ENCODE results near the gene JMJD1C.
"Not testable (repeated sequence)": the region's sequence is repeated elsewhere in the genome, so short reads cannot be mapped to it uniquely, and the experiment has no call there.

The JMJD1C gene

GRCh38 chr10:63262430-63263073, 203.2 kb downstream of the JMJD1C start:
- DNase-seq (ENCODE audit: low read depth, low spot score): no peak

GRCh38 chr10:63261496-63261895, 204.3 kb downstream of the JMJD1C start:
- DNase-seq (ENCODE audit: low read depth, low spot score): no peak

- DNase-seq (ENCODE audit: low read depth, low spot score): no peak
Observed at GRCh38 chr10:63260860-63261251, 204.9 kb downstream of the JMJD1C start.

GRCh38 chr10:63260103-63260859, 205.5 kb downstream of the JMJD1C start:
- DNase-seq (ENCODE audit: low read depth, low spot score): no peak

GRCh38 chr10:63258920-63259678, 206.7 kb downstream of the JMJD1C start:
- DNase-seq (ENCODE audit: low read depth, low spot score): no peak

- DNase-seq (ENCODE audit: low read depth, low spot score): no peak
Observed at GRCh38 chr10:63257778-63258177, 208.0 kb downstream of the JMJD1C start.

GRCh38 chr10:63256009-63256773, 209.6 kb downstream of the JMJD1C start:
- no peak for DNase-seq (ENCODE audit: low read depth, low spot score)

GRCh38 chr10:63255316-63255715, 210.5 kb downstream of the JMJD1C start:
- no peak for DNase-seq (ENCODE audit: low read depth, low spot score)

GRCh38 chr10:63253040-63253439, 212.7 kb downstream of the JMJD1C start:
- no peak for DNase-seq (ENCODE audit: low read depth, low spot score)

GRCh38 chr10:63252095-63252762, 213.5 kb downstream of the JMJD1C start:
- no peak for DNase-seq (ENCODE audit: low read depth, low spot score)

GRCh38 chr10:63250032-63250431, 215.7 kb downstream of the JMJD1C start:
- no peak for DNase-seq (ENCODE audit: low read depth, low spot score)

GRCh38 chr10:63247771-63248170, 218.0 kb downstream of the JMJD1C start:
- DNase-seq (ENCODE audit: low read depth, low spot score): no peak

GRCh38 chr10:63246356-63246755, 219.4 kb downstream of the JMJD1C start:
- no peak for DNase-seq (ENCODE audit: low read depth, low spot score)

- DNase-seq (ENCODE audit: low read depth, low spot score): no peak
Observed at GRCh38 chr10:63241841-63242281, 223.9 kb downstream of the JMJD1C start.

- no peak for DNase-seq (ENCODE audit: low read depth, low spot score)
Observed at GRCh38 chr10:63240807-63241206, 225.0 kb downstream of the JMJD1C start.

GRCh38 chr10:63238501-63238900, 227.3 kb downstream of the JMJD1C start:
- no peak for DNase-seq (ENCODE audit: low read depth, low spot score)

- no peak for DNase-seq (ENCODE audit: low read depth, low spot score)
Observed at GRCh38 chr10:63237396-63237795, 228.4 kb downstream of the JMJD1C start.

GRCh38 chr10:63236113-63236935, 229.5 kb downstream of the JMJD1C start:
- DNase-seq (ENCODE audit: low read depth, low spot score): no peak

- DNase-seq (ENCODE audit: low read depth, low spot score): not testable (repeated sequence)
Observed at GRCh38 chr10:63235136-63235535, 230.6 kb downstream of the JMJD1C start.

GRCh38 chr10:63229161-63229560, 236.6 kb downstream of the JMJD1C start:
- no peak for DNase-seq (ENCODE audit: low read depth, low spot score)
